ENCODE results near the gene ZFP82. TPM values are rescaled to one million over a fixed set of nuclear protein-coding genes. Genes with fewer than 3 reads are reported as not detected.

Gene ZFP82
- 1 to 10 TPM; 4.1 to 9.4 (median 5.6) TPM for total RNA-seq

DNA sequence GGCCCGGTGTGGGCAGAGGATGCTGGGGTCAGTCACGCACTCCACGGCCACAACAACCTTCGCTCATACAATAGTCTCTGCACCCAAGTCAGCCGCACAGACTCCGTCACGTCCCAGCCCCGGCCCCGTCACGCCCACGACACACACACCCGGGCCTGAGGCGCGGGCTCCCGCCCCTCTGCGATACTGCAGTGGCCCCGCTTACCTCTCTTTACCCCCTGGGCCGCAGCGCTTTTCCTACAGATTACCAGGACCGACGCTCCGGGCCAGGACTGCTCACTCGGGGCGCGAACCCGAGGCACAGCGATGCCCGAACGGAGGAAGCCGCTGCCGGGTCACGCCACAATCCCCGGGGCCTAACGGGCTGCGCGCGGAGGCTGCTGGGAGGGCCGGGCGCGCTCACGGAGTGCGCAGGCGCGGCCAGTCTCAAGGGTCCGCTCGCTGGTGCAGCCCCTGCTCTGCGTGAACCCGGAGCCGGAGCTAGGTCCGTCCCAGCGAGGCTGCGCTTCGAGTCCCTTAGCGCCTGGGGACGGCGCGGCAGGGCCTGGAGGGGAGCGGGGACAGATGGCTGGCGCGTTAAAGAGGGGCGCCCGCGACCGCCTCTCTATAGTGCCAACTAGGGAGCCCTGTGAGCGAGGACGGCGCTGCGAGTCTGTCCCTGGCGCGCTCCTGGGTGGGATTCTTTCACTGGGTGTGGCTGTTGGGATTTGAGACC is at the start of gene ZFP82:
ZFP82 (minus strand) TSS at position 358 of the 715 bp plus-strand sequence. CDS start 8,855 bp downstream, outside the sequence.
- TF ChIP-seq EP300 (IDR thresholded peaks at IDR 0.05) (peak in 1 of 2 donors; percentile 66), POLR2A (IDR thresholded peaks at IDR 0.05) (peak in 1 of 2 donors; percentile 20)
- TF ChIP-seq, protein P1, sequence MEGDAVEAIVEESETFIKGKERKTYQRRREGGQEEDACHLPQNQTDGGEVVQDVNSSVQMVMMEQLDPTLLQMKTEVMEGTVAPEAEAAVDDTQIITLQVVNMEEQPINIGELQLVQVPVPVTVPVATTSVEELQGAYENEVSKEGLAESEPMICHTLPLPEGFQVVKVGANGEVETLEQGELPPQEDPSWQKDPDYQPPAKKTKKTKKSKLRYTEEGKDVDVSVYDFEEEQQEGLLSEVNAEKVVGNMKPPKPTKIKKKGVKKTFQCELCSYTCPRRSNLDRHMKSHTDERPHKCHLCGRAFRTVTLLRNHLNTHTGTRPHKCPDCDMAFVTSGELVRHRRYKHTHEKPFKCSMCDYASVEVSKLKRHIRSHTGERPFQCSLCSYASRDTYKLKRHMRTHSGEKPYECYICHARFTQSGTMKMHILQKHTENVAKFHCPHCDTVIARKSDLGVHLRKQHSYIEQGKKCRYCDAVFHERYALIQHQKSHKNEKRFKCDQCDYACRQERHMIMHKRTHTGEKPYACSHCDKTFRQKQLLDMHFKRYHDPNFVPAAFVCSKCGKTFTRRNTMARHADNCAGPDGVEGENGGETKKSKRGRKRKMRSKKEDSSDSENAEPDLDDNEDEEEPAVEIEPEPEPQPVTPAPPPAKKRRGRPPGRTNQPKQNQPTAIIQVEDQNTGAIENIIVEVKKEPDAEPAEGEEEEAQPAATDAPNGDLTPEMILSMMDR (IDR thresholded peaks at IDR 0.05): peak in 1 of 5 experiments; percentile 8
- H3K27ac ChIP-seq: peak within 1 kb of the TSS; percentile 49 to 95 (median 88)
- WGBS, 2 donors: 0 to 1% methylated on average over 54 to 59 of the region's 70 CpGs
- H3K4me1 ChIP-seq: peaks cover 0 to 21% (median 8%) of the 10 kb centered on the region in 4 donors
- peaks cover 0 to 26% (median 0%) of the 10 kb centered on the region in 3 donors for H3K36me3 ChIP-seq
- H3K27me3 ChIP-seq: peaks cover 0 to 24% of the 10 kb centered on the region in 2 donors
- peak; percentile 50 to 53 for DNase-seq (ENCODE audit: low spot score in 2 of 2)
- H3K9me3 ChIP-seq: peaks cover 0 to 44% (median 2%) of the 10 kb centered on the region in 4 donors
- H3K4me3 ChIP-seq: peak within 1 kb of the TSS; percentile 66 to 95 (median 90)

DNA sequence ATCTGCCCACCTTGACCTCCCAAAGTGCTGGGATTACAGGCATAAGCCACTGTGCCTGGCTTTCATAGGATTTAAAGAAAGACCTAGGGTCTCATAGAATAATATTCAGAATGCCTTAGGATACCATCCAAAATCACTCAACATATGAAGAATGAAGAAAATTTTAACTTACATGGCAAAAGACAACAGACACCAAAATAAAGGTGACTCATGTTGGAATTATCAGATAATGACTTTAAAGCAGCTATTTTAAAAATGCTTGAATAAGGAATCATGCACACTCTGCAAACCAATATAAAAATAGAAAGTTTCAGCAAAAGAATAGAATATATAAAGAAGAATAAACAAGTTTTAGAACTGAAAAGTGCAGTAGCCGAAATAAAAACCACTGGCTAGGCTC is 41.6 kb upstream of the ZFP82 start:
- peaks cover 0 to 99% (median 2%) of the 10 kb centered on the region in 3 donors for H3K36me3 ChIP-seq
- no peak for DNase-seq (ENCODE audit: low spot score in 2 of 2)
- H3K4me1 ChIP-seq: no peaks in the 10 kb centered on the region
- H3K9me3 ChIP-seq: peaks cover 0 to 92% (median 22%) of the 10 kb centered on the region in 4 donors
- no peak overlapping the region for H3K27ac ChIP-seq
- no peaks in the 10 kb centered on the region for H3K27me3 ChIP-seq
- WGBS, 2 donors: 91 to 97% methylated on average over 1 of the region's 1 CpG
- H3K4me3 ChIP-seq: no peak overlapping the region
- TF ChIP-seq EP300 (IDR thresholded peaks at IDR 0.05) (no peak), POLR2A (IDR thresholded peaks at IDR 0.05) (no peak)
- TF ChIP-seq, protein P1 (IDR thresholded peaks at IDR 0.05): no peak

DNA sequence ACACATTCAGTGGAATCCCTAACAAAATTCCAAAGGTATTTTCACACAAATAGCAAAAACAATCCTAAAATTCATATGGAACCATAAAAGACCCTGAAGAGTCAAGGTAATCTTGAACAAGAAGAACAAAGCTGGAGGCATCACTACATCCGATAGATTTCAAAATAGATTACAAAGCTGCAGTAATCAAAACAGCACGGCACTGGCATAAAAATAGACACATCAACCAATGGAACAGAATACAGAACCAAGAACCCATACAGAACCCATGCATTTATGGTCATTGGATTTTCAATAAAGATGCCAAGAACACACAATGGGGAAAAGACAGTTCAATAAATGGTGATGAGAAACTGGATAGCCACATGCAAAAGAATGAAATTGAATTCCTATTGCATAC is 38.4 kb upstream of the ZFP82 start:
- Histone ChIP-seq H3K36me3 (peaks cover 0 to 99% (median 2%) of the 10 kb centered on the region in 3 donors), H3K4me3 (no peak overlapping the region), H3K9me3 (peaks cover 0 to 98% (median 36%) of the 10 kb centered on the region in 4 donors), H3K4me1 (no peaks in the 10 kb centered on the region), H3K27me3 (no peaks in the 10 kb centered on the region), H3K27ac (no peak overlapping the region)
- WGBS, 2 donors: 94 to 96% methylated on average over 2 of the region's 2 CpGs
- TF ChIP-seq, protein P1 (IDR thresholded peaks at IDR 0.05): no peak
- TF ChIP-seq POLR2A (IDR thresholded peaks at IDR 0.05) (no peak), EP300 (IDR thresholded peaks at IDR 0.05) (no peak)
- DNase-seq (ENCODE audit: low spot score in 2 of 2): no peak

DNA sequence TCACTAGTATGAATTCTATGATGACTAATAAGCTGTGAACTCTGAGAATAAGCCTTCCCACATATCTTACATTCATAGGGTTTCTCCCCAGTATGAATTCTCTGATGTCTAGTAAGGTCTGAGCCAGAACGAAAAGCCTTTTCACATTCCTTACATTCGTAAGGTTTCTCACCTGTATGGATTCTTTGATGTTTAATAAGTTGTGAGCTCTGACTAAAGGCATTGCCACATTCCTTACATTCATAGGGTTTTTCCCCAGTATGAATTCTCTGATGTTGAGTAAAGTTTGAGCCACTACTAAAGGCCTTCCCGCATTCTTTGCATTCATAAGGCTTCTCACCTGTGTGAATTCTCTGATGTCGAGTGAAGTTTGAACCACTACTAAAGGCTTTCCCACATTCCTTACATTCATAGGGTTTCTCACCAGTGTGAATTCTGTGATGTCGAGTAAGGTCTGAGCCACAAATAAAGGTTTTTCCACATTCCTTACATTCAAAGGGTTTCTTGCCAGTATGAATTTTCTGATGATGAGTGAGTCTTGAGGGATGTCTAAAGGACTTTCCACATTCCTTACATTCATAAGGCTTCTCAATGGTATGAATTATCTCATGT is 30.7 kb upstream of the ZFP82 start:
- Histone ChIP-seq H3K4me3 (no peak overlapping the region), H3K36me3 (peaks cover 10 to 91% (median 27%) of the 10 kb centered on the region in 3 donors), H3K9me3 (peaks cover 5 to 100% (median 63%) of the 10 kb centered on the region in 4 donors), H3K27ac (no peak overlapping the region), H3K4me1 (no peaks in the 10 kb centered on the region), H3K27me3 (no peaks in the 10 kb centered on the region)
- 96% methylated on average over 5 of the region's 5 CpGs for WGBS, 2 donors
- DNase-seq (ENCODE audit: low spot score in 2 of 2): no peak
- TF ChIP-seq EP300 (IDR thresholded peaks at IDR 0.05): no peak
- TF ChIP-seq POLR2A (IDR thresholded peaks at IDR 0.05): no peak
- TF ChIP-seq, protein P1 (IDR thresholded peaks at IDR 0.05): no peak

DNA sequence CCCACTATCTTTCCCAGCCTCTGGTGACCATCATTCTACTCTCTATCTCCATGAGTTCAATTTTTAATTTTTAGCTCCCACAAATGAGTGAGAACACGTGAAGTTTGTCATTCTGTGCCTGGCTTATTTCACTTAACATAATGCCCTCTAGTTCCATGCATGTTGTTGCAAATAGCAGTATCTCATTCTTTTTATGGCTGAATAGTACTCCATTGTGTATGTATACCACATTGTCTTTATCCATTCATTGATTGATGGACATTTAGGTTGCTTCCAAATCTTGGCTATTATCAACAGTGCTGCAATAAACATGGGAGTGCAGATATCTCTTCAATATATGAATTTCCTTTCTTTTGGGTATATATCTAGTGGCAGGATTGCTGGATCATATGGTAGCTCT is 22.9 kb upstream of the ZFP82 start:
- H3K9me3 ChIP-seq: peaks cover 0 to 100% (median 35%) of the 10 kb centered on the region in 4 donors
- WGBS, 2 donors: 73 to 80% methylated on average over 1 of the region's 1 CpG
- H3K36me3 ChIP-seq: peaks cover 0 to 12% (median 0%) of the 10 kb centered on the region in 3 donors
- no peaks in the 10 kb centered on the region for H3K4me1 ChIP-seq
- no peak overlapping the region for H3K4me3 ChIP-seq
- H3K27ac ChIP-seq: no peak overlapping the region
- no peak for DNase-seq (ENCODE audit: low spot score in 2 of 2)
- TF ChIP-seq POLR2A (IDR thresholded peaks at IDR 0.05): no peak
- no peaks in the 10 kb centered on the region for H3K27me3 ChIP-seq

All from tibial nerve (tissue), 4 donors.